HPDE6-E6E7 (cell line): ENCODE measurements around the gene OSBPL7.

Experiments
- DNase-seq: peaks from one replicate; pipeline ENCODE4 v3.0.0; 2011; ENCODE audit warnings: missing footprints; ENCODE audit errors: extremely low spot score

The OSBPL7 gene

GRCh38 chr17:47829870-47830269, 8.3 kb upstream of the OSBPL7 start:
- no peak for DNase-seq

- no peak for DNase-seq
Measured at GRCh38 chr17:47823519-47823918, 1.9 kb upstream of the OSBPL7 start.

DNA sequence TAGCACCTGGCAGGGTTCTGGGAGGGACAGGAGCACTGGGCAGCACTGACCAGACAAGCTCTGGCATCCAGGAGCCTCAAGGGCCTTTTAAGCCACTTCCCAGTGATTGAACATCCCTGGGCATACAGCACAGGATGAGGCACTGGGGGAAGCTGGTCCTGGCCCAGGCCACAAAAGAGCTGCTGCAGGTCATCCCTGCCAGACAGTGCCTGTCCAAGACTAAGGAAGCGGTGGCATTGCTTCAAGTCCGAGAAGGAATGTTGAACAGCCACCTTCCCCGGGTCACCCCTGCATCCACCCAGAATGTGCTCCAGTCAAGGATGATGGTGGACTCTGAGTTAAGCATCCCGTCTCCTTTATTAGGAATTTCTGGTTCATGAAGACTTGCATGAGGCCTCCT, 1.2 kb upstream of the OSBPL7 start:
- no peak for DNase-seq

- no peak for DNase-seq
Measured at GRCh38 chr17:47821031-47821423, 567 bp downstream of the OSBPL7 start.

- no peak for DNase-seq
Measured at GRCh38 chr17:47820033-47820789, 1.4 kb downstream of the OSBPL7 start.

DNA sequence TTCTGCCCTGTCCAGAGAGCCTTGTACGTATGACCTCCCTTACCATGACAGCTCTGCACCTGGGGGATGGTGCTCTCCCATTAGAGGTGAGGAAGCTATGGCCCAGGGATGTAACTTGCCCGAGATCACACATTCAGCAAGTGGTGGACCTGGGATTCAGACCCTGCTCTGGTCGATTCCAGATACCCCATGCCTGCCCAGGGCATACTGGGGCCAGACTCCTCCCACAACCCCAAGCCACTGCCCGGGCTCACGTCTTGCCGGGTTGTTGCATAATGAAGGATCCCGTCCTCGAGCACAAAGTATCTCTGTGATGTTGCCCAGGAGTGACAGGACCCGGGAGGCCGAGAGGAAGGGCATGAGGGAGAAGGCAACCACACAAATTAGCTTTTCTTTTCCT, 2.1 kb downstream of the OSBPL7 start:
- DNase-seq: no peak

- no peak for DNase-seq
Measured at GRCh38 chr17:47818002-47818695, 3.4 kb downstream of the OSBPL7 start.

GRCh38 chr17:47816947-47817346, 4.6 kb downstream of the OSBPL7 start:
- DNase-seq: no peak

DNA sequence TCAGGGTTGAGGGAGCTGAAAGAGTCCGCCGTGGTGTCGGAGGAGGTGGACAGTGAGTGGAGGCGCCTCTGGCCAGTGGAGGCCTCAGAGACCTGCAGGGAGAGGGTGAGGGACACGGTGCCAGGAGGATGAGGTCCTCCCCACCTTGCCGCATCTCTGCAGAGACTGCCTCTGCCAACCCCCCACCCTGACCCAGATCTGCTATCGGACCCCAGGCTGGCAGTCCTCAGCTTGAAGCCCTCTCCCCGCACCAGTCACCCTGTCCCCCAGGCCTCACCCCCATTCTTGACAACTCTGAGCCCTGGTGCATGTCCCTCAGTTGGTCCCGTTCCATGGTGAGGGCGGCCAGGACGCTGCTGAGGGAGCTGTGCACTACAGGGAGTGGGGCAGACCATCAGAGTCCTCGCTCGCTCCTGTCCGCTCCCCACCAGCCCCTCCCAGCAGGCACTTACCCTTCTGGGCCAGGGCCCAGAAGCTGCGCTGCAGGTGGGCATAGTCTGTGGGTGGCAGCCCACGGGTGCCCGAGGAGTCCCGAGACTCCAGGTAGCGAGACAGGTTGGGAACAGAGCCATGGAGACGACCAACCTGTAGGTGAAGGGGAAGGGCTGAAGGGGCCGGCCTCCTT, 5.4 kb downstream of the OSBPL7 start:
- DNase-seq: no peak

DNA sequence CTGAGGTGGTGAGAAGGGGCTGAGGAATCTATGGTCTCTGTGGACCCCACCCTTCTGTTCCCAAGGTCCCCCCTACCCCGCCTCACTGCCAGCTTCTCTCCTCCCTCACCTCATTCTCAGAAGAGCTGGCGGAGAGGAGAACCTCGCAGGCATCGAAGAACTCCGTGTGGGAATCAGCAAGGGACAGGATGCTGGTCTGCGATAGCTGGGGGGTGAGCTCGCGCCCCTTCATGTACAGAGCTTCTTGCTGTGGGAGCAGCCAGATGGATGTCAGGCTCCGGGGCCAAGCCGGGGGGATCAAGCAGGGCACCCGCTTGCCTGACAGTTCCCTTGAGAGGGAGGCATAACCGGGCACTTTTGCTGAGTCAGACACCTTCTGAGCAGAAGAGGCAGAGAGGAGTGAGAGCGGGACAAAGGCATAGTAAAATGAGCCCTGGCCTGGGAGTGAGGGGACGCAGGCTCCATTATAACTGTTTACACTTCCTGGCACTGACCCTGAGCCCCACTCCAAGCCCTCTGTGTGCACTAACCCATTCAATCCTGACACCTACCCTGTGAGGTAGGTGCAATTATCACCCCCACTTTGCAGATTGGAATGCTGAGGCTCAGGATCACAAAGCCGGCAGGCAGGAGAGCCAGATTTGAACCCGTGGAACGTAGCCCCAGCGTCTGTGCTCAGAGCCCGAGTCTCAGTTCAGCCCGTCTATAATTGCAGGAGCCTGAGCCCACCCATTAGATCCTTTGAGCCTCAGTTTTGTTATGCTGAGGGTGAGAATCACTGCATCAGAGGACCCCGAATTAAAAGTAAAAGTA, 6.3 kb downstream of the OSBPL7 start:
- DNase-seq: no peak

DNA sequence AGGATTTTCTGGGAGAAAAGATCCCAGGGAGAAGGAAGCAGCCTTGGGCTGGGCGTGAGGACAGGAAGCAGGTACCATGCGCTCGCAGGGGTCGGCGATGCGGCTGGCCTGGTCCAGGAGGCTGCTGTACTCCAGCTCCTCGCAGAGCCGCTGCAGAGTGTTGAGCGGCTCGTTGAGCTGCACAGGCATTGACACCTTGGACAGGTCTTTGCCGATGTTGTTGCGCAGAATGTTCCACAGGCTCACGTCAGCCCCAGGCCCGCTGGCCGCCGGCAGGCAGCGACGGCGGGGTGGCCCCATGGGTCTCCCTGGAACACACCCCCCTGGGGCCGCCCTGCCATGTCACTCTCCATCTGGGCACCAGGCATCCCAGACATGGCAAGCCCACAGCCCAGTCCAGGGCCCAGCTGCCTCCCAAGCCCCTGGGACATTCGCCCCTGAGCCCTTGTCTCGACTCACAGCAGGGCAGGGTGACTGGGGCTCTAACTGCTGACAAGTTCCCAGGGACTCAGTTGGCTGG, 8.0 kb downstream of the OSBPL7 start:
- DNase-seq: no peak

GRCh38 chr17:47813077-47813476, 8.5 kb downstream of the OSBPL7 start:
- no peak for DNase-seq

- no peak for DNase-seq
Measured at GRCh38 chr17:47812146-47812920, 9.3 kb downstream of the OSBPL7 start.

GRCh38 chr17:47811709-47812108, 9.9 kb downstream of the OSBPL7 start:
- DNase-seq: no peak

- DNase-seq: no peak
Measured at GRCh38 chr17:47810901-47811635, 10.5 kb downstream of the OSBPL7 start.

- peak; percentile 91 for DNase-seq
Measured at GRCh38 chr17:47810200-47810821, 11.3 kb downstream of the OSBPL7 start.

- no peak for DNase-seq
Measured at GRCh38 chr17:47808830-47809480, 12.6 kb downstream of the OSBPL7 start.

DNA sequence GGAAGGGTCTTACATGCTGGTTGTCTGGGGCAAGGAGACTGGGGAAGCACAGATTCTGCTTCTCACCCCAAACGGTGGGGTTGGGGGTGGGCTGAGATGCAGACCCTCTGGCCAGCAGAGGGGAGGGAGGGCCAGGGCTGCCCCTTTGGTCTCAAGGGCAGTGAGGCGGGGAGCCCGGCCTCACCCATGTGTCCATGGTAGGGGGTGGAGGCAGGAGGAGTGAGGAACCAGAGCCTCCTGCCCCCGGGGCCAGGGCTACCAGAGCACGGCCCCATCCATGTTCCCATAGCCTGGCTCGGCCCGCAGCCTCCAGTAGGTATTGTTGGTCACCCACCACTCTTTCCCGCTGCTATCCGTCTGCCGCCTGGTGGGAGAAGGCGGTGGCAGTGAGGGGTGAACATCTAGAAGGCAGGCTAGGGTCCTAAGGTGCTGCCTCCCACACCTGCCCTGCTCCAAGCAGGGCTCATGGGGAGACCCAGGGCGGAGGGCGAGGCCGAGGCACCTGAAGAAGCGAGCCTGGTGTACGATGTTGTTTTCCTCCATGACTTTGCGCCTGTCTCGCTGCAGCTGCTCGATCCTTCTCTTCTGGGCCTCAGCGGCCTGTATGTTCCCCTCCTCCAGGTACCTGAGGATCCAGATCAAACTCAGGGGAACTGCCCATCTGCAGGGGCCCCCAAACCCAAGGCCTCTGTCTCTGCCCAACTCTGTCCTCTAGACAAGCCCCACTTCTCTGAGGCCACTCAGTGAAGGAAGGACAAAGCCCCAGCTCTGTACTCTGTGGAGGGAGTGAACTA, 13.4 kb downstream of the OSBPL7 start:
- DNase-seq: no peak

DNA sequence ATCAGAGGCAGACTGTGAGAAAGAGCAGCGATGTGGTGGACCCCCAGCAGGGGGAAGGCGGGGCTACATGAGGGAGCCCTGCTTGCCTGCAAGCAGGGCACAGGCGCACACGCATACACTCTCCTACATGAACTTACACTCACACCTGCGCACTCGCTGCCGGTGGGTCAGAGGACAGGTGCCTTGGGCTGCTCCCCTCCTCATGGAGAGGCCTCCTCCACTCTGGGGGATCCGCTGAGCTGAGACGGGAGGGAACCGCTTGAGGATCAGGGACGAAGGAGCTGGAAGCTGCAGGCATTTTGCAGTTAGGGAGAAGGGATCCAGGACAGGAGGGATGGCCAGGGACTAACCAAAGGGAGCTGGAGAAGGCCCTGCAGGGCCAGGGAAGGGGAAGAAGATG, 14.2 kb downstream of the OSBPL7 start:
- DNase-seq: no peak
